ENCODE data around the gene PRDM13. TPM values are rescaled to one million over a fixed set of nuclear protein-coding genes. Genes with fewer than 3 reads are reported as not detected.

The PRDM13 gene
- polyA plus RNA-seq, 4 donors, result not detected

GRCh38 chr6:99602520-99603420, 3.9 kb upstream of the PRDM13 start:
- DNase-seq (ENCODE audit: low read depth in 4 of 4, low spot score in 3 of 4), result no peak

DNA sequence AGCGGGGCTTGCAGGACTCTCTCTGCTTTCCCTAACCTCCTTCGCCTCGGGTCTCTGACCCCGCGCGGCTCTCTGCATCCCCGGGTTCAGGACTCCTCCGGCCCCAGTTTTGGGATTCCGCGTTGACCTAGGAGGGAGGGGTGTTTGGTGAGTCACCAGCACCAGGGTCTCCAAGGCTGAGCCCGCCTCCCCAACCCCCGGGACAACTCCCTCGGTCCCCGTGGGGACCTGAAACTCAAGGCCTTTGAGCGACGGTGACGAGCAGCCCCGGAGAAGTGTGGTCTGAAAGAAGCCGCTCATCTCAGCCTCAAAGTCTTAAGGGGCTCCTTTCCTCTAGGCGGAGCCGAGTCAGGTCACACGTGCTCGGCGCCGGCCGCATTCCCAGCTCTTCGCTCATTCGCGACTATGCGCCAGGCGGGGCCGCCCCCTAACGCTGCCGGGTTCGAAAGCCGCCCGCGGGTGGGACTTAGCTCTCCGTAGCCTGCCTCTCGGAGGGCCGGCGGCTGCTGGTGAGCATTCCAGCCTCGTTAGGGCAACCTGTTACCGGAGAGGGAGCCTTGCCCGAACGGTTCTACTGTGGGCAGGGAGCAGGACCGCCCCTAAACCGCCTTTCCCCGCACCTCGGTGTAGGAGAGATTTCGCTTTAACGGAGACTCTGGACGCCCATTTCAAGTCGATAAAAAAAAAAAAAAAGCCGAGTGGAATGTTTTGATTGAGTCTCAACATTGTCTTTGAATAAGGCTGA, 3.0 kb upstream of the PRDM13 start:
- no peak for DNase-seq (ENCODE audit: low read depth in 4 of 4, low spot score in 3 of 4)

GRCh38 chr6:99604166-99605073, 2.2 kb upstream of the PRDM13 start:
- DNase-seq (ENCODE audit: low read depth in 4 of 4, low spot score in 3 of 4), result no peak

DNA sequence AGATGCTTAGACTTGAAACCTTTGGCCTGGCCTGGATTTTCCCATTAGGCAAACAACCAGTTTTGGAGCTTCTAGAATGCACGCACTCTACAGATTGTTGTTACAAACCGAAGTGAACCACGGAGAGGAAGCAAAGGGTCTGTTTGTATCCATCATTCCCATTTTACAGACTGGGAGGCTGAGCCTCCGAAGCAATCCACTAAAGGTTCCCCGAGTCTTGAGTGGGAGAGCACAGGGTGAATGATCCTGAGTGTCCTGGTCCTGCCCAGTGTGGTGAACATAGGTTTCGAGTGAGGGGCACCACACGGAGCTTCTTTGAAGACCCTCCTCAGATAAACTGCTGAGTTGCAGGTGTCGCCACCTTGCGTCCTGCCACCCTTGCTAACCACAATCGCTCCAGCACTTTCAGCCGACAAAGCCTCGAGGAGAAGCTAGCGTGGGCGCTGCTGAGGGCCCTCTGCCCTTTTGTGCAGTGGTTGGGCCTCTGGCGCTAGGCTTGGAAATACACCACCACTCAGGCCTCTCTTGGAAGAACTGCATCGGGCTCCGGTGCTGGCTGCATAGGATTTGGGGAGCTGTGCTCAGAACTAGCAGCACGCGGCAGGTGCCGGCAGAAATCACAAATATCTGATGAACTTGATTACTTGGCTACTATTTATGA, 1.4 kb upstream of the PRDM13 start:
- DNase-seq (ENCODE audit: low read depth in 4 of 4, low spot score in 3 of 4), result no peak

- DNase-seq (ENCODE audit: low read depth in 4 of 4, low spot score in 3 of 4), result no peak
Measured at GRCh38 chr6:99605911-99606655, 550 bp upstream of the PRDM13 start.

- DNase-seq (ENCODE audit: low read depth in 4 of 4, low spot score in 3 of 4), result no peak
Measured at GRCh38 chr6:99607416-99608036, 893 bp downstream of the PRDM13 start.

- DNase-seq (ENCODE audit: low read depth in 4 of 4, low spot score in 3 of 4), result no peak
Measured at GRCh38 chr6:99608059-99608885, 1.6 kb downstream of the PRDM13 start.

- DNase-seq (ENCODE audit: low read depth in 4 of 4, low spot score in 3 of 4), result no peak
Measured at GRCh38 chr6:99608886-99609482, 2.4 kb downstream of the PRDM13 start.

DNA sequence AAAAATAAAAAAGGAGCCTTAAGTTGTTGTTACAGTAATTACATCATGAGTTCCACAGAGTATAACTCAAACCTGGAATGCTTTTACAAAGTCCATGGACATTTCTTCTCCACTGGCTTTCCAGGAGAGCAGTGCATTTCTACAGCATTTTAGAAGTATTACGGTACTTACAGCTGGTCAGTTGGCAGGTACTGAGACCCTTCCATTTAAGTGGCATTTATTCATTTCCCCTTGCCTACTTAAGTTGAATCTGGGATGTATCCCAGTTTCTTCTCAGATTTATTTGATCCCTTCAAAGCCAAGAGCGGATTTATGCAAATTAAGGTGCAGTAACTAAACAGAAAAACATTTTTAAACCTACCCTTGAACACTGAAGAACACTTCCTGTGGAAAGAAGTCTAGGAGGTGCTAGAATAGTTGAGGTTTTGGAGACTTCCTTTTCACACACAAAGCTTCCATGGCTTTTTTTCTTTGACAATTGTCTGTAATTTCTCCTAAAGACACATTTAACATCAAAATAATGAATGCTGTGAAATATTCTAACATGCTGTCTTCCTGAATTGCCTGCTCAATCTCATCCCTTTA, 3.4 kb downstream of the PRDM13 start:
- DNase-seq (ENCODE audit: low read depth in 4 of 4, low spot score in 3 of 4), result no peak

GRCh38 chr6:99611148-99611547, 4.5 kb downstream of the PRDM13 start:
- DNase-seq (ENCODE audit: low read depth in 4 of 4, low spot score in 3 of 4), result no peak

GRCh38 chr6:99612551-99613408, 6.1 kb downstream of the PRDM13 start:
- no peak for DNase-seq (ENCODE audit: low read depth in 4 of 4, low spot score in 3 of 4)

DNA sequence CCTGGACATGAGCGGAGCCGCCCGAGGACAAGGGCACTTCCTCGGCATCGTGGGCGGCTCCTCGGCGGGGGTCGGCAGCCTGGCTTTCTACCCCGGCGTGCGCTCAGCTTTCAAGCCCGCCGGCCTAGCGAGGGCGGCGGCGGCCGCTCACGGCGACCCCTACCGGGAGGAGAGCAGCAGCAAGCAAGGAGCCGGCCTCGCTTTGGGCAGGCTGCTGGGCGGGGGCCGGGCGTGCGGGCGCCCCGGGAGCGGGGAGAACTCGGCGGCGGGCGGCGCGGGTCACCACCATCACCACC, 6.7 kb downstream of the PRDM13 start:
- no peak for DNase-seq (ENCODE audit: low read depth in 4 of 4, low spot score in 3 of 4)

DNA sequence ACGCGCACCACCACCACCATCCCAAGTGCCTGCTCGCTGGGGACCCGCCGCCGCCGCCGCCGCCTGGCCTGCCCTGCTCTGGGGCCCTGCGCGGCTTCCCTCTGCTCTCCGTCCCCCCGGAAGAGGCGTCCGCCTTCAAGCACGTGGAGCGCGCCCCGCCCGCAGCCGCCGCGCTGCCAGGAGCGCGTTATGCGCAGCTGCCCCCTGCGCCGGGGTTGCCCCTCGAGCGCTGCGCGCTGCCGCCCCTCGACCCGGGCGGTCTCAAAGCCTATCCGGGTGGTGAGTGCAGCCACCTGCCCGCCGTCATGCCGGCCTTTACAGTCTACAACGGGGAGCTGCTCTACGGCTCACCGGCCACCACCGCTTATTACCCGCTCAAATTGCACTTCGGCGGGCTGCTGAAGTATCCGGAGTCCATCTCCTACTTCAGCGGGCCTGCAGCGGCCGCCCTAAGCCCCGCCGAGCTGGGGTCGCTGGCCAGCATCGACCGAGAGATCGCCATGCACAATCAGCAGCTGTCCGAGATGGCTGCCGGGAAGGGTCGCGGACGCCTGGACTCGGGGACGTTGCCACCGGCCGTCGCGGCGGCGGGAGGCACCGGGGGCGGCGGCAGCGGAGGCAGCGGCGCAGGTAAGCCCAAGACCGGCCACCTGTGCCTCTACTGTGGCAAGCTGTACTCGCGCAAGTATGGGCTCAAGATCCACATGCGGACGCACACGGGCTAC, 7.2 kb downstream of the PRDM13 start:
- DNase-seq (ENCODE audit: low read depth in 4 of 4, low spot score in 3 of 4), result no peak

GRCh38 chr6:99614430-99615186, 8.0 kb downstream of the PRDM13 start:
- DNase-seq (ENCODE audit: low read depth in 4 of 4, low spot score in 3 of 4), result no peak

DNA sequence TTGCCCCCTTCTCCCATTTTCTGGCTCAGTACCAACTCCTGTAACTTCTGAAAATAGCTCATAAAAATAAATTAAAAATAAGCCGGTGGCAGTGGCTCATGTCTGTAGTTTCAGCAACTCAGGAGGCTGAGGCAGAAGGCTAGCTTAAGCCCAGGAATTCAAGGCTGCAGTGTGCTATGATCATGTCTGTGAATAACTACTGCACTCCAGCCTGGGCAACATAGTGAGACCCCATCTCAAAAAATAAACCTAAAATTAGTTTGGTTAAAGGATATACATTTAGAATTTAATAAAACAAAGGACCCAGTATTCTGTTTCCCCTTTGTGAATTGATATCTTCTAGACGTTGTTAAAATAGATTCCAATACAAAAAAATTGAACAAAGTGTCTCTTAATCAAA, 10.5 kb downstream of the PRDM13 start:
- DNase-seq (ENCODE audit: low read depth in 4 of 4, low spot score in 3 of 4), result no peak

All from left renal pelvis (tissue), 4 donors.